ENCODE results near the gene TLL1. TPM values are rescaled to one million over a fixed set of nuclear protein-coding genes. Genes with fewer than 3 reads are reported as not detected.

The TLL1 gene
- total RNA-seq (1 to 10 TPM in 1 of 7 donors, under 1 TPM in 6; 0.09 to 1.1 (median 0.76) TPM), polyA plus RNA-seq (under 1 TPM; 0.07 to 0.13 (median 0.09) TPM)
- long read RNA-seq, donor 1, result 0 reads
- long read RNA-seq, donor 2, result 0 reads

DNA sequence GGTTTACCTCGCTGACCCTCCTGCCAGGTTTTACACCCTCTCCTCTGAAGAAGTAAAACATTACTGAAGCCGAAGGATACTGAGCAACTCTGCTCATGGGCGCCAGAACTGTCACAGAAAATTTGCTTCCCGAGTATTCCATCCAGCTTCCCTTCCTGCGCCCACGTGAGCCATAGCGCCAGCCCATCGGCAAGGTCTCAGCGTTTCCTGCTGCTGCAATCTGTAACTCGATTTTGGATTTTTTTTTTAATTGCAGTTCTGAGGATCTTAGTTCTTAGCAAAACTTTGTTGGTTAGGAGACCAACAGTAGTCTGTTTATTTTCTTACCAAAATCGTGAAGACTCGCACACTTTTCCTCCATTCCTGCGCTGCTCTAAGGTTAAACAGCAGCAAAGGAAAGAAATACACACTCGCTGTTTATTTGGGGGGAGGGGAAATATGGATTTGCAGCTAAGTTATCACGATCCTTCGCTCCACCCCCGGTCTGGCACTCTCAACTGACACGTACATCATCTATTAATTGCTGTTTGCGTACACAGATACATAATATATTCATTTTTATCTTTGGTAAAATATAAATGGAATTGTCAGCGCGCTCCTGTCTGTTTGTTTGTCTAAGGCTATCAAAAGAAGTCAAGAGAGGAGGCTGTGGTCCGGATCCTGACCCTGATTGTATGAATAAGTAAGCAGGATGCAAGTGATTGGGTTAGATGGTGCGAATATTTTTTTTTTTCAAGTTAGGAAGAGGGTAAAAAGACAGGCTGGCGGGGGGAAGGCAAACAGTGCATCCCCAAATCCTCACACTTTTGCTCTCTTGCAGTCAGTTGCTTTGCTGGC, at the start of gene TLL1:
TSS of gene TLL1 (plus strand) at position 777 of the 837 bp plus-strand sequence. CDS start 668 bp downstream, outside the sequence.
- TF ChIP-seq POLR2AphosphoS5 (IDR thresholded peaks at IDR 0.05), result no peak
- TF ChIP-seq POLR2A (IDR thresholded peaks at IDR 0.05), result no peak
- TF ChIP-seq, protein P1, sequence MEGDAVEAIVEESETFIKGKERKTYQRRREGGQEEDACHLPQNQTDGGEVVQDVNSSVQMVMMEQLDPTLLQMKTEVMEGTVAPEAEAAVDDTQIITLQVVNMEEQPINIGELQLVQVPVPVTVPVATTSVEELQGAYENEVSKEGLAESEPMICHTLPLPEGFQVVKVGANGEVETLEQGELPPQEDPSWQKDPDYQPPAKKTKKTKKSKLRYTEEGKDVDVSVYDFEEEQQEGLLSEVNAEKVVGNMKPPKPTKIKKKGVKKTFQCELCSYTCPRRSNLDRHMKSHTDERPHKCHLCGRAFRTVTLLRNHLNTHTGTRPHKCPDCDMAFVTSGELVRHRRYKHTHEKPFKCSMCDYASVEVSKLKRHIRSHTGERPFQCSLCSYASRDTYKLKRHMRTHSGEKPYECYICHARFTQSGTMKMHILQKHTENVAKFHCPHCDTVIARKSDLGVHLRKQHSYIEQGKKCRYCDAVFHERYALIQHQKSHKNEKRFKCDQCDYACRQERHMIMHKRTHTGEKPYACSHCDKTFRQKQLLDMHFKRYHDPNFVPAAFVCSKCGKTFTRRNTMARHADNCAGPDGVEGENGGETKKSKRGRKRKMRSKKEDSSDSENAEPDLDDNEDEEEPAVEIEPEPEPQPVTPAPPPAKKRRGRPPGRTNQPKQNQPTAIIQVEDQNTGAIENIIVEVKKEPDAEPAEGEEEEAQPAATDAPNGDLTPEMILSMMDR (IDR thresholded peaks at IDR 0.05 in 8 of 11, conservative IDR thresholded peaks at IDR 0.05 in 3 of 11), result no peak
- Histone ChIP-seq H3K27ac (peak within 1 kb of the TSS in 2 of 8 donors; percentile 7 to 10), H3K9me3 (no peaks in the 10 kb centered on the region), H3K4me1 (peaks cover 4 to 28% (median 15%) of the 10 kb centered on the region in 6 donors), H3K27me3 (replicated peaks in 1 of 7) (peaks cover 0 to 73% (median 43%) of the 10 kb centered on the region in 7 donors), H3K4me3 (peak within 1 kb of the TSS; percentile 19 to 65 (median 40)), H3K36me3 (no peaks in the 10 kb centered on the region)
- intact Hi-C loops (cut with DNase I; ENCODE audit: low total_unique reads), result no loop called here
- DNase-seq, result no peak
- 3 to 5% (median 4%) methylated on average over 24 of the region's 24 CpGs for WGBS, 5 donors

DNA sequence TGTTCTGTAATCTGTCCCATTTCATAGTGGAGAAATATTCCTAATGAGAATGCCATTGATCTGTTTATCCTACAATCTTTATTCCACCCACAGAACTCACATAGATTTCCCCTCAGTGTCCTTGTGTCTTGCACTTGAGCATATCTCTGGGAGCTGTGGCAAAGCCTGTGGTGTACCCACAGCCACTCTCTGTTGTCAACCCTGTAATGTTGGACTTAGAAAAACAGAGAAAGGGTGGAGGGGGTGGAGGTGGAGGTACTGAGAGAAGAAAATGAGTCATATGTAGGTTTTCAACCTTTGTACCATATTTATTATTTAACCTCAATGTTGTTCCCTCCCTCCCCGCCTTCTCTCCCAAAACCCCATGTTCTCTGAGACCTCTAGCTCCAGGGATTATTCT, 46.9 kb upstream of the TLL1 start:
- H3K27me3 ChIP-seq (replicated peaks in 1 of 7), result no peaks in the 10 kb centered on the region
- DNase-seq, result no peak
- H3K27ac ChIP-seq, result no peak overlapping the region
- no peaks in the 10 kb centered on the region for H3K36me3 ChIP-seq
- intact Hi-C loops (cut with DNase I; ENCODE audit: low total_unique reads), result no loop called here
- TF ChIP-seq POLR2AphosphoS5 (IDR thresholded peaks at IDR 0.05) (no peak), POLR2A (IDR thresholded peaks at IDR 0.05) (no peak)
- TF ChIP-seq, protein P1 (IDR thresholded peaks at IDR 0.05 in 8 of 11, conservative IDR thresholded peaks at IDR 0.05 in 3 of 11), result no peak
- no peak overlapping the region for H3K4me3 ChIP-seq
- H3K9me3 ChIP-seq, result peaks cover 0 to 20% (median 8%) of the 10 kb centered on the region in 8 donors
- 71 to 92% (median 86%) methylated on average over 1 of the region's 1 CpG for WGBS, 5 donors
- H3K4me1 ChIP-seq, result no peaks in the 10 kb centered on the region

DNA sequence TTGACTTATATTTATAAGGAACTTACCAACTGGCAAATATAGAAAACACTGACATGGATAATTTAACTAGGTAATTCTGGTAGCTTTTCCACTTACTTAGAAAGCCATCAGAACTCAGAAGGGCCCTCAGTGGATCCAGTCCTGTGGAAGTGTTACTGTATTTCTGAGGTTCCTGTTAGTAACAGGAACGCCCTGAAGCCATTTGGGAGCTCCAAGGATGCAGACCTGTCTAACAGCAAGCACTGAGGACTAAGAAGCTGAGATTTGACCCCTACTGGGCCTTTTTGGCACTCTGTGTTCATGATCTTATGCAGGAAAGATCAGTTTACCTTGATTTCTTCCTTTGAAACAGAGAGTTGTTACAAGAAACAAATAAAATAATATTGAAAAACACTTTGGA, 46.0 kb upstream of the TLL1 start:
- TF ChIP-seq, protein P1 (IDR thresholded peaks at IDR 0.05 in 8 of 11, conservative IDR thresholded peaks at IDR 0.05 in 3 of 11), result no peak
- TF ChIP-seq POLR2A (IDR thresholded peaks at IDR 0.05), result no peak
- no peak for TF ChIP-seq POLR2AphosphoS5 (IDR thresholded peaks at IDR 0.05)
- H3K27me3 ChIP-seq (replicated peaks in 1 of 7), result no peaks in the 10 kb centered on the region
- H3K4me3 ChIP-seq, result no peak overlapping the region
- DNase-seq, result no peak
- peaks cover 0 to 20% (median 8%) of the 10 kb centered on the region in 8 donors for H3K9me3 ChIP-seq
- WGBS, 5 donors, result 51 to 90% (median 69%) methylated on average over 1 of the region's 1 CpG
- H3K36me3 ChIP-seq, result no peaks in the 10 kb centered on the region
- intact Hi-C loops (cut with DNase I; ENCODE audit: low total_unique reads), result no loop called here
- H3K4me1 ChIP-seq, result no peaks in the 10 kb centered on the region
- no peak overlapping the region for H3K27ac ChIP-seq

DNA sequence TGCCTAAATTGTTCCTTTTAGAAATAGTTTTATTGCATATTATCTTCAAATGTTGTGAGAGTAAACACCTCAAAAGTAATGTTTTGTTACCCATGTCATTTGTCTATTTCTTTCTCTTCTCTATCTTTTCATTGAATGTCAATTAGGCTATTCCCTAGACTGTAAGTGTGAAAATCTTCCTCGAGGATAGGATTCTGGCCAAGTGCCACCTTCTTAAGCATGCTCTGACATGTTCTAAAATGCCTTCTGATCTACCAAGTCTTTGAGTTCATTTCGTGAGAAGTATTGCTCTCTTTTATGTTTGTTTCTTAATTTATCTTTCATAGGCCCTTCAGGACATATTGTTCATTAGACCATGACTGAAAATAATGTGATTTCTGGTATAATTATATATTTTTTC, 44.1 kb upstream of the TLL1 start:
- H3K36me3 ChIP-seq, result no peaks in the 10 kb centered on the region
- WGBS, 5 donors, result 50 to 76% (median 60%) methylated on average over 2 of the region's 2 CpGs
- no peaks in the 10 kb centered on the region for H3K4me1 ChIP-seq
- no peaks in the 10 kb centered on the region for H3K27me3 ChIP-seq (replicated peaks in 1 of 7)
- intact Hi-C loops (cut with DNase I; ENCODE audit: low total_unique reads), result no loop called here
- no peak overlapping the region for H3K4me3 ChIP-seq
- DNase-seq, result no peak
- TF ChIP-seq, protein P1 (IDR thresholded peaks at IDR 0.05 in 8 of 11, conservative IDR thresholded peaks at IDR 0.05 in 3 of 11), result no peak
- TF ChIP-seq POLR2AphosphoS5 (IDR thresholded peaks at IDR 0.05) (no peak), POLR2A (IDR thresholded peaks at IDR 0.05) (no peak)
- H3K27ac ChIP-seq, result no peak overlapping the region
- H3K9me3 ChIP-seq, result peaks cover 0 to 15% (median 8%) of the 10 kb centered on the region in 8 donors

Data from spleen (tissue), 13 donors.